Activated T-cell treated with anti-CD3 and anti-CD28 coated beads for 1 hour (primary cell): ENCODE measurements around the gene RASSF7.

Experiments used
- DNase-seq: peaks from one replicate; pipeline ENCODE4 v3.0.0-alpha.2; 2020; ENCODE audit warnings: low read depth

RASSF7 gene

GRCh38 chr11:532986-533585 is 27.7 kb upstream of the RASSF7 start:
- no peak for DNase-seq

GRCh38 chr11:533586-534395 is 27.0 kb upstream of the RASSF7 start:
- DNase-seq = no peak

- no peak for DNase-seq
These were observed 26.2 kb upstream of the RASSF7 start for GRCh38 chr11:534396-535209.

GRCh38 chr11:535210-535518 is 25.6 kb upstream of the RASSF7 start:
- no peak for DNase-seq

GRCh38 chr11:535519-536454 is 25.0 kb upstream of the RASSF7 start, which contains the start of gene HRAS:
Gene HRAS (minus strand): TSS chr11:535576.
- peak; percentile 92 for DNase-seq

- peak; percentile 83 for DNase-seq
These were observed 23.7 kb upstream of the RASSF7 start, which contains the start of gene LRRC56 for GRCh38 chr11:536841-537621. Gene LRRC56 (plus strand): TSS chr11:537527. CDS start chr11:540685, 3,158 bp downstream.

GRCh38 chr11:537622-538430 is 22.9 kb upstream of the RASSF7 start:
- no peak for DNase-seq

GRCh38 chr11:538431-539051 is 22.2 kb upstream of the RASSF7 start:
- no peak for DNase-seq

- no peak for DNase-seq
These were observed 20.7 kb upstream of the RASSF7 start for GRCh38 chr11:539971-540481.

- DNase-seq = no peak
These were observed 20.0 kb upstream of the RASSF7 start for GRCh38 chr11:540583-541432.

GRCh38 chr11:541433-541885 is 19.3 kb upstream of the RASSF7 start:
- DNase-seq = no peak

GRCh38 chr11:544817-545166 is 16.0 kb upstream of the RASSF7 start:
- DNase-seq = no peak

- DNase-seq = no peak
These were observed 15.6 kb upstream of the RASSF7 start for GRCh38 chr11:545171-545570.

GRCh38 chr11:548700-549603 is 11.8 kb upstream of the RASSF7 start:
- no peak for DNase-seq

- DNase-seq = no peak
These were observed 10.6 kb upstream of the RASSF7 start for GRCh38 chr11:550021-550745.

- no peak for DNase-seq
These were observed 10.1 kb upstream of the RASSF7 start for GRCh38 chr11:550746-551085.

- no peak for DNase-seq
These were observed 9.6 kb upstream of the RASSF7 start for GRCh38 chr11:551131-551530.
